Measurements from ENCODE around the gene LBP.

The LBP gene

DNA sequence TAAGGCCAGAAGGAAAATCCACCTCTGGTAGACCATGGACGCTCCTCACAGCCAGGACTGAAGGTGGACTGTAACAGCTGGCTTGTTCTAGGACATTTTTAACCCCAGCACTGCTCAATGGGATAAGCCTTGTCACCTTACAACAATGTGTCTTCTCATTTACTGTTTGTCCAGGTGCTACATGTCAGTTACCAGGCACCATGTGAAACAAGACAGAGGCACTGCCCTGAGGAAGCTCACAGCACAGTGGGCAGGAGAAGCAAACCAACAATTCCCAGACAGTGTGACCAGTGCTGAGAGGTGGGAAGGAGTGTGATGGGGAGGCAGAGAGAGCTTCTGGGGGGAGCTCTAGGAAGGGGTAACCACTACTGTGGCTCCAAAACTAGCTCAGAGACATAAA, 78.1 kb downstream of the LBP start:
- Histone ChIP-seq H3K79me2 (ENCODE audit: insufficient read depth, low read depth) (peaks cover 72% of the 10 kb centered on the region), H3K36me3 (ENCODE audit: insufficient read depth) (peaks cover 72% of the 10 kb centered on the region; the same call in 1 of the 2 replicates), H3K27ac (no peak overlapping the region), H3K4me1 (ENCODE audit: low read depth, poor library complexity, severe bottlenecking) (no peaks in the 10 kb centered on the region), H3K9ac (no peak overlapping the region), H3K4me3 (IDR thresholded peaks at IDR 0.05; ENCODE audit: insufficient read depth, low read depth, low read length) (no peak overlapping the region), H3K4me2 (no peak overlapping the region), H4K20me1 (ENCODE audit: insufficient read depth) (peaks cover 75% of the 10 kb centered on the region), H3K27me3 (ENCODE audit: insufficient read depth, low read depth) (no peaks in the 10 kb centered on the region), H2AFZ (ENCODE audit: low read depth) (no peak overlapping the region)
- TF ChIP-seq, protein P1, sequence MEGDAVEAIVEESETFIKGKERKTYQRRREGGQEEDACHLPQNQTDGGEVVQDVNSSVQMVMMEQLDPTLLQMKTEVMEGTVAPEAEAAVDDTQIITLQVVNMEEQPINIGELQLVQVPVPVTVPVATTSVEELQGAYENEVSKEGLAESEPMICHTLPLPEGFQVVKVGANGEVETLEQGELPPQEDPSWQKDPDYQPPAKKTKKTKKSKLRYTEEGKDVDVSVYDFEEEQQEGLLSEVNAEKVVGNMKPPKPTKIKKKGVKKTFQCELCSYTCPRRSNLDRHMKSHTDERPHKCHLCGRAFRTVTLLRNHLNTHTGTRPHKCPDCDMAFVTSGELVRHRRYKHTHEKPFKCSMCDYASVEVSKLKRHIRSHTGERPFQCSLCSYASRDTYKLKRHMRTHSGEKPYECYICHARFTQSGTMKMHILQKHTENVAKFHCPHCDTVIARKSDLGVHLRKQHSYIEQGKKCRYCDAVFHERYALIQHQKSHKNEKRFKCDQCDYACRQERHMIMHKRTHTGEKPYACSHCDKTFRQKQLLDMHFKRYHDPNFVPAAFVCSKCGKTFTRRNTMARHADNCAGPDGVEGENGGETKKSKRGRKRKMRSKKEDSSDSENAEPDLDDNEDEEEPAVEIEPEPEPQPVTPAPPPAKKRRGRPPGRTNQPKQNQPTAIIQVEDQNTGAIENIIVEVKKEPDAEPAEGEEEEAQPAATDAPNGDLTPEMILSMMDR (conservative IDR thresholded peaks at IDR 0.05; ENCODE audit: low read depth, low read length): no peak

DNA sequence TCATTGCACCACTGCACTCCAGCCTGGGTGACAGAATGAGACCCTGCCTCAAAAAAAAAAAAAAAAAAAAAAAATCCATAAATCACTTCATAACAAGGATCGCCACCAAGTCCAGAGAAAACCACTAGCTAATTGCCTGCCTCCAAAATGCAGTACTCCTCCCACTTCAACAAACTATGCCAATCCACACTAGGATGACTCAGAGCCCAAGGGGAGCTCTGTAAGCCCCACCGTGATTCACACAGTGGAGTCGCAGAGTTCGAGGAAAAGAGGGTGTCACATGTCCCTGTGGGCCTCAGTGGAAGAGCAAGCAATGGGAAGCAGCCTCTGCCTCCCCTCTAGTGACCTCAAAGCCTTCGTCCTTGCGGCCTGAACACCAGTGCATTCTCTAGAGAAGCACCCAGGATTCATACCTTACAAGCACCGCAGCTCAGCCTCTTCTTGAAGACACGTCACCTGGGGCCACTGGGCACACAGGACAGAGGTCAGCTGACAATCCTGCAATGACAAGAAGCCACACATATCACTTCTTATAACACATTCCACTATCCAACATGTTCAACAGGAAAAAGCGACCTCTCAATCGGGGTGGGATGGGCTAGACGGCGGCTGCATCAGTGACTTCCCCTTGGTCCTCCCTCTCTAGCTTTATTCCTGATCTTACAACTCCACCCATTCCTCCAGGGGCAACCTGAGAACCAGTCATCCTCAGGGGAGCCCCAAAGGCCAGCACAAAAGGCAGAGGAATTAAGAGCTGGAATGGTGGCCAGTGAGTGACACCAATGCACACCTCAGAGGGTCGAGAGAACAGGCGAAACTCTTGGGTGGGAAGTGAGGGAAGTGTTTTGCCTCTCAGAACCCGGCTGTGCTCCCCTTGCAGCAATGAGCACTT, 80.0 kb downstream of the LBP start:
- Histone ChIP-seq H3K27ac (no peak overlapping the region), H3K79me2 (ENCODE audit: insufficient read depth, low read depth) (peaks cover 91% of the 10 kb centered on the region), H3K36me3 (ENCODE audit: insufficient read depth) (peaks cover 73% of the 10 kb centered on the region; the same call in 1 of the 2 replicates), H3K4me2 (no peak overlapping the region), H3K9ac (no peak overlapping the region), H3K4me3 (IDR thresholded peaks at IDR 0.05; ENCODE audit: insufficient read depth, low read depth, low read length) (no peak overlapping the region), H3K27me3 (ENCODE audit: insufficient read depth, low read depth) (no peaks in the 10 kb centered on the region), H3K4me1 (ENCODE audit: low read depth, poor library complexity, severe bottlenecking) (peaks cover 17% of the 10 kb centered on the region), H4K20me1 (ENCODE audit: insufficient read depth) (peaks cover 85% of the 10 kb centered on the region), H2AFZ (ENCODE audit: low read depth) (no peak overlapping the region)
- TF ChIP-seq, protein P1 (conservative IDR thresholded peaks at IDR 0.05; ENCODE audit: low read depth, low read length): no peak
